HL-60 (cell line): ENCODE measurements around the gene TAS2R7.

Experiments
- POLR2AphosphoS5 ChIP-seq: IDR thresholded peaks from 2 replicates; pipeline ENCODE4 v1.6.1; 2012; ENCODE audit warnings: low read depth
- TF ChIP-seq, protein P1 (sequence below): IDR thresholded peaks from one replicate; pipeline ENCODE4 v1.5.1; 2011; ENCODE audit warnings: low read length, control low read depth, inconsistent platforms; ENCODE audit not compliant: insufficient read depth

- TF ChIP-seq, protein P1, sequence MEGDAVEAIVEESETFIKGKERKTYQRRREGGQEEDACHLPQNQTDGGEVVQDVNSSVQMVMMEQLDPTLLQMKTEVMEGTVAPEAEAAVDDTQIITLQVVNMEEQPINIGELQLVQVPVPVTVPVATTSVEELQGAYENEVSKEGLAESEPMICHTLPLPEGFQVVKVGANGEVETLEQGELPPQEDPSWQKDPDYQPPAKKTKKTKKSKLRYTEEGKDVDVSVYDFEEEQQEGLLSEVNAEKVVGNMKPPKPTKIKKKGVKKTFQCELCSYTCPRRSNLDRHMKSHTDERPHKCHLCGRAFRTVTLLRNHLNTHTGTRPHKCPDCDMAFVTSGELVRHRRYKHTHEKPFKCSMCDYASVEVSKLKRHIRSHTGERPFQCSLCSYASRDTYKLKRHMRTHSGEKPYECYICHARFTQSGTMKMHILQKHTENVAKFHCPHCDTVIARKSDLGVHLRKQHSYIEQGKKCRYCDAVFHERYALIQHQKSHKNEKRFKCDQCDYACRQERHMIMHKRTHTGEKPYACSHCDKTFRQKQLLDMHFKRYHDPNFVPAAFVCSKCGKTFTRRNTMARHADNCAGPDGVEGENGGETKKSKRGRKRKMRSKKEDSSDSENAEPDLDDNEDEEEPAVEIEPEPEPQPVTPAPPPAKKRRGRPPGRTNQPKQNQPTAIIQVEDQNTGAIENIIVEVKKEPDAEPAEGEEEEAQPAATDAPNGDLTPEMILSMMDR, result no peak
- TF ChIP-seq POLR2AphosphoS5, result no peak
Measured at GRCh38 chr12:10838461-10838860, 36.0 kb upstream of the TAS2R7 start.
